Gastroesophageal sphincter (tissue), 4 donors: ENCODE results near the gene ITPK1. TPM values are rescaled to one million over a fixed set of nuclear protein-coding genes. Genes with fewer than 3 reads are reported as not detected.

Source experiments
- ATAC-seq: fragments of 150-250 bp; one replicate; pipeline ENCODE4 v1.9.1; 2016; ENCODE audit warnings: mild to moderate bottlenecking, moderate library complexity
- H3K27ac ChIP-seq, 4 donors: fragments of 200-600 bp; sonication (generic) in 3 of 4; 1 replicate in 3 of 4; 2 replicates in 1 of 4; pipeline ENCODE4 v1.5.1; 2016 to 2019
- H3K27me3 ChIP-seq: fragments of 200-600 bp; sonication (generic); one replicate; pipeline ENCODE4 v1.5.1; 2019
- H3K36me3 ChIP-seq, 2 donors: fragments of 200-600 bp; sonication (generic); one replicate each; pipeline ENCODE4 v1.5.1; 2019; ENCODE audit warnings: control low read depth in 1 of 2
- H3K4me1 ChIP-seq, 3 donors: fragments of 200-600 bp; sonication (generic); 1 replicate in 2 of 3; 2 replicates in 1 of 3; pipeline ENCODE4 v1.5.1; 2016 to 2019; ENCODE audit warnings: control low read depth in 2 of 3
- H3K4me3 ChIP-seq, 2 donors: fragments of 200-600 bp; sonication (generic); one replicate each; pipeline ENCODE4 v1.5.1; 2019; ENCODE audit warnings: mild to moderate bottlenecking in 1 of 2, moderate library complexity in 1 of 2
- H3K9me3 ChIP-seq, 3 donors: fragments of 200-600 bp; sonication (generic); one replicate each; pipeline ENCODE4 v1.5.1; 2017 to 2019; ENCODE audit warnings: control low read depth in 2 of 3
- CTCF ChIP-seq, 4 experiments: fragments of 200-600 bp in 2 of 4; fragments of 450-650 bp in 2 of 4; sonication (generic) in 1 of 4; IDR thresholded peaks; one replicate each; pipeline ENCODE4 v1.5.1; 2017 to 2019; ENCODE audit warnings: antibody characterized with exemption in 4 of 4, mild to moderate bottlenecking in 2 of 4, moderate library complexity in 2 of 4
- EP300 ChIP-seq: sonication (generic); formaldehyde crosslinking; IDR thresholded peaks from one replicate; pipeline ENCODE4 v1.6.1; 2017; ENCODE audit warnings: antibody characterized with exemption, mild to moderate bottlenecking
- POLR2A ChIP-seq, 2 donors: fragments of 450-650 bp; IDR thresholded peaks; one replicate each; pipeline ENCODE4 v1.6.1; 2017; ENCODE audit warnings: antibody characterized with exemption in 2 of 2, mild to moderate bottlenecking in 2 of 2, moderate library complexity in 1 of 2
- POLR2AphosphoS5 ChIP-seq: sonication (generic); formaldehyde crosslinking; IDR thresholded peaks from one replicate; pipeline ENCODE4 v1.6.1; 2017; ENCODE audit warnings: antibody characterized with exemption
- WGBS, 2 donors: methylation state at CpG; one replicate each; pipeline ENCODE4 v1.1.5; 2018; ENCODE audit warnings: low coverage in 1 of 2; 5-methylcytosine and 5-hydroxymethylcytosine counted together
- total RNA-seq, 4 donors: library from RNA; depleted of rRNA; stranded (reverse); fragments of >200 nt; gene quantifications; one replicate each; pipeline ENCODE4 v1.1.0, GENCODE V29; 2016

ITPK1 gene
- total RNA-seq, 4 donors from 2014 or later = 68.8 to 201 (median 134) TPM

- no peaks in the 10 kb centered on the region for H3K27me3 ChIP-seq
- no peak for ATAC-seq
- TF ChIP-seq POLR2A (IDR thresholded peaks at IDR 0.05) (no peak), POLR2AphosphoS5 (no peak), EP300 (no peak), CTCF (IDR thresholded peaks at IDR 0.05) (no peak)
- no peaks in the 10 kb centered on the region for H3K36me3 ChIP-seq
- no peak overlapping the region for H3K4me3 ChIP-seq
- H3K4me1 ChIP-seq = peaks cover 0 to 95% (median 52%) of the 10 kb centered on the region in 3 donors
- WGBS, 2 donors = 50 to 83% methylated on average over 1 to 2 of the region's 10 CpGs
- H3K9me3 ChIP-seq = no peaks in the 10 kb centered on the region
- peak overlapping the region in 3 of 4 donors; percentile 9 to 77 (median 19) for H3K27ac ChIP-seq
Measured at GRCh38 chr14:93089521-93090269, 26.0 kb downstream of the ITPK1 start.

GRCh38 chr14:93086441-93087055 lies 29.2 kb downstream of the ITPK1 start:
- no peak for TF ChIP-seq CTCF (IDR thresholded peaks at IDR 0.05)
- no peak for TF ChIP-seq POLR2AphosphoS5
- no peak for TF ChIP-seq POLR2A (IDR thresholded peaks at IDR 0.05)
- no peak for TF ChIP-seq EP300
- Histone ChIP-seq H3K4me1 (peaks cover 0 to 94% (median 49%) of the 10 kb centered on the region in 3 donors), H3K27me3 (no peaks in the 10 kb centered on the region), H3K27ac (peak overlapping the region in 3 of 4 donors; percentile 63 to 73 (median 66)), H3K4me3 (no peak overlapping the region), H3K36me3 (no peaks in the 10 kb centered on the region), H3K9me3 (no peaks in the 10 kb centered on the region)
- WGBS, 2 donors = no CpG with 5 or more reads among the region's 8 CpGs
- no peak for ATAC-seq

GRCh38 chr14:93085911-93086310 lies 29.8 kb downstream of the ITPK1 start:
- H3K4me3 ChIP-seq = no peak overlapping the region
- ATAC-seq = no peak
- H3K27ac ChIP-seq = peak overlapping the region in 3 of 4 donors; percentile 63 to 73 (median 66)
- H3K27me3 ChIP-seq = no peaks in the 10 kb centered on the region
- peaks cover 0 to 93% (median 42%) of the 10 kb centered on the region in 3 donors for H3K4me1 ChIP-seq
- WGBS, 2 donors = 50% methylated on average over 2 of the region's 3 CpGs; no CpG with 5 or more reads in 1 of the 2 donors
- no peak for TF ChIP-seq POLR2A (IDR thresholded peaks at IDR 0.05)
- TF ChIP-seq EP300 = no peak
- TF ChIP-seq CTCF (IDR thresholded peaks at IDR 0.05) = no peak
- no peak for TF ChIP-seq POLR2AphosphoS5
- H3K9me3 ChIP-seq = no peaks in the 10 kb centered on the region
- no peaks in the 10 kb centered on the region for H3K36me3 ChIP-seq

- Histone ChIP-seq H3K4me1 (peaks cover 0 to 93% (median 37%) of the 10 kb centered on the region in 3 donors), H3K9me3 (no peaks in the 10 kb centered on the region), H3K36me3 (no peaks in the 10 kb centered on the region), H3K27ac (peak overlapping the region in 3 of 4 donors; percentile 63 to 73 (median 66)), H3K27me3 (no peaks in the 10 kb centered on the region), H3K4me3 (no peak overlapping the region)
- ATAC-seq = no peak
- 55 to 85% methylated on average over 4 to 12 of the region's 21 CpGs for WGBS, 2 donors
- no peak for TF ChIP-seq EP300
- TF ChIP-seq POLR2A (IDR thresholded peaks at IDR 0.05) = no peak
- no peak for TF ChIP-seq CTCF (IDR thresholded peaks at IDR 0.05)
- no peak for TF ChIP-seq POLR2AphosphoS5
Measured at GRCh38 chr14:93084866-93085857, 30.6 kb downstream of the ITPK1 start.
